TTC549 (cell line): ENCODE results near the gene RMC1.
"Not testable (repeated sequence)": the region's sequence is repeated elsewhere in the genome, so short reads cannot be mapped to it uniquely, and the experiment has no call there.

ENCODE experiments used
- FAIRE-seq: peaks from 2 replicates; lab custom pipeline; 2012; peaks lifted over from hg19 to GRCh38; lab: Jason Lieb, UNC

Gene RMC1

GRCh38 chr18:23503038-23503962 is at the start of gene RMC1:
Gene RMC1, plus strand, starts transcription at chr18:23503511. Its CDS starts 108 bp downstream, at chr18:23503619.
- no peak for FAIRE-seq

GRCh38 chr18:23453680-23454058 is 49.6 kb upstream of the RMC1 start:
- FAIRE-seq, result no peak

GRCh38 chr18:23456835-23457234 is 46.5 kb upstream of the RMC1 start:
- FAIRE-seq, result no peak

DNA sequence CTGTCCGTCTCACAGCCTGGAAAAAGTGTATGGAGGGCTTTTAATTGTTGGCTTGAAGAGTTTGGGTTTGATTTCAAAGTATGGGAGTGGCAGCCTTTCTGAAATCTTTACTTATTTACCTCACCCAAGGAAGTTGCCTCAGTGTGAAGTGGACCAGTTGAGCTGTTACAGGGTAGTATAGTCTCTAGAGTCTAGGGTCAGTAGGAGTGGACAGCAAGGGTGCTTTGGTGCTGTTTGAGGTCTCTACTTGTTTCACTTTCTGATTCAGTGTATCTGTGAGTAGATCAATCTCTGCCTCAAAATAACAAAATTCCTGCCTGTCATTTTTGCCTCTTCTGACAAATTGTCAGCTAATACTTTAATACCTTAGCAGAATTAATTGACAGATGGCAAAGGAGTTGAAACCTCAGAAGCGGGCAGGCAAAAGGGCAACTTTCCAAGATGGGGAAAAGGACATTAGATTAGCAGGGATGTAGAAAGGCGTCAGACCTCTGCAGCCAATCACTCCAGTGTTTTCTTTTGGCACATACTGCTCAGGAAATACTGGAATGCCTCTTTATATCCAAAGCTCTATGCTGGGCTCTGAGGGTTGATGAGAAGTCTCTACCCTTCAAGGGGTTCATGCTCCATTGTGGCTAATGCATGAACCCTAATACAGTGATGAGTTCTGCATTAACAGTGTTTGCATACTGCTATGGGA is 44.3 kb upstream of the RMC1 start:
- FAIRE-seq, result no peak

GRCh38 chr18:23459530-23459921 is 43.8 kb upstream of the RMC1 start:
- FAIRE-seq, result no peak

DNA sequence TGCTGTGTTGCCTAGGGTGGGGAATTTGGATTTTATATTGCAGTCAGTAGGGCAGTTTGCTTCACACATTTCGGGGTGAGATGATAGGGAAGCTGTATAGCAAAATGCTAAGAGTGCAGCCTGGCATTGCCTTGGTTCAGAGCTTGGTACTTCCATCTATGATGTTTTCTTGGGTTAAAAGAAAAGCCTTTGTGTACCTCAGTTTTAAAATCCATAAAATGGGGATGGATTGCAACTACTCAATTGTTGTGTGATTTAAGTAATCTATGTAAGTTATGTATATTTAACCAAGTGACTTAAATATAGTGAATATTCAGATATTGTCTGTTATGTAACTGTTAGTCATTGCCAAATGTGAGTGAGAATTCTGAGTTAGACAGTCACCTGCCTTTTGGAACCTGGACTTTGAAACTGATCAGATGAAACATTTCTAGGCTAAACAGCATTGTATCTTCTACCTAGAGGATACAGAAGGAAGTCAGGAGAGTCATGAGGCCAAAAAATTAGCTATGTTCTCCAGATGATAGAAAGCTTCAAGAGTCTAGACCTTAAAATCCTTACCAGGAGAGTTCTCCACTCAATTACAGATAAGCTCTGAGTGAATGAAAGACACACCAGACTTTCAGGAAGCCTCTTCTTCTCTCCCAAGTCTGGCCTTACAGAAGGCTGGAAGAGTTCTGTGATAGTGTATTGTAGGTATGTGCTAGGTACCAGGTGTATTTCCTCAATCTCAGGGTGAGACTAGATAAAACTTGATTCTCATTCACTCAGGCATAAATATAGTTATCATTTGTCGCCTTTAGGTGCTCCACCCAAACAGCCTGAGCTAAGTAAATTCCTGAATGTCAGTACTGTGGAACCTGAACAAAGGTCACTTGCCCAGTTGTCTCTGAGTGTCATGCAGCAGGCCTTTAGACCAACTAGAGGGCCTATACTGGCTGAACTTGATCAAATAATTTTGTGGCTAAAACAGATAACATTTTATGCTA is 42.7 kb upstream of the RMC1 start:
- no peak for FAIRE-seq

DNA sequence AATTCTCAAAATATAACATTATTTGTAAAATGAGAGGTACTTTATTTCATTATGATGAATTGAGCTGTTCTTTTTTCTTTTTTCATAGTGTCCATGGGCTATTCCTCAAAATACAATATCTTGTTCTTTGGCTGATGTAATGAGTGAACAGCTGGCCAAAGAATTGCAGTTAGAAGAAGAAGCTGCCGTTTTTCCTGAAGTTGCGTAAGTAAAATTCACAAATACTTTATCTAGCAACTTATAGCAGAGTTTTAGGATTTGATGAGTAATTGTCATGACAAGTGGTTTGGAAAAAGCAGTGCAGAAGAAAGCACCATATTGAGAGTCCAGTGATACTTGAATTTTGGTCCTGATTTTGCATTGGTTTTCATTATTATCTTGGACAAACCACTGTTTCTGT is 40.4 kb upstream of the RMC1 start:
- FAIRE-seq, result no peak

GRCh38 chr18:23468753-23469459 is 34.4 kb upstream of the RMC1 start:
- FAIRE-seq, result no peak

DNA sequence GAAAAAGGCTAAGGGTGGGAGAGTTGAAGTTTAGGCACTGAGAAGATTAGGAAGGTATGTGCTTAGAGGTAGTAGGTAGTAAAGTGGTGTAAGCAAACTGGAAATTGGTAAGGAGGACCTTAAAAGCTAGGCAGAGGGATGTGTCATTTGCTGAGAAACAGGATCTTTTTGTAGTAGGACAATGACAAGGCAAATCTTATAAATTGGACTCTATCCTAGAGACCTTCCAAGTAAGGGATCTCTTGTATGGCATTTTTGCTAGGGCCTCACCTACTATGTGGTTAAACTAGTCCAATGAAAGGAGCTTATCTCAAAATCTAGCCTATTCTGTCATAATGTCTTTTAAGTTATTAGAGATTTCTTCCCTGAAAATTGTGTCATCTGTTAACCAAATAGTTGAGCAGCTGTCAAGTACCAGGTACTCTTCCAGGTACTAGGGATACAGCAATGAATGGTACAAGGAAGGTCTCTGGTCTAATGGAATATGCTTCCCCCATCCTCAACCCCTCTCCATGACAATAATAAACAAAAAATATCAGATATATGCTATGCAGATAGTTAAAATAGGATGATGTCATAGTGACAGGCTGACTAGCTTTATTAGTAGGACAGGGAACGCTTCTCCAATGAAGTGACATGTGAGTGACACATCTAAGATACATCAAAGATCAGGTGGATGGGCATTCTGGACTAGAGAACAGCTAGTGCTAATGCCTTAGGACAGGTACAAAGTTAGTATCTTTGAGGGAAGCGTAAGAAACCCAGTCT is 32.5 kb upstream of the RMC1 start:
- no peak for FAIRE-seq

- FAIRE-seq, result no peak
Measured at GRCh38 chr18:23471486-23471885, 31.8 kb upstream of the RMC1 start.

GRCh38 chr18:23479829-23480505 is 23.3 kb upstream of the RMC1 start:
- no peak for FAIRE-seq

DNA sequence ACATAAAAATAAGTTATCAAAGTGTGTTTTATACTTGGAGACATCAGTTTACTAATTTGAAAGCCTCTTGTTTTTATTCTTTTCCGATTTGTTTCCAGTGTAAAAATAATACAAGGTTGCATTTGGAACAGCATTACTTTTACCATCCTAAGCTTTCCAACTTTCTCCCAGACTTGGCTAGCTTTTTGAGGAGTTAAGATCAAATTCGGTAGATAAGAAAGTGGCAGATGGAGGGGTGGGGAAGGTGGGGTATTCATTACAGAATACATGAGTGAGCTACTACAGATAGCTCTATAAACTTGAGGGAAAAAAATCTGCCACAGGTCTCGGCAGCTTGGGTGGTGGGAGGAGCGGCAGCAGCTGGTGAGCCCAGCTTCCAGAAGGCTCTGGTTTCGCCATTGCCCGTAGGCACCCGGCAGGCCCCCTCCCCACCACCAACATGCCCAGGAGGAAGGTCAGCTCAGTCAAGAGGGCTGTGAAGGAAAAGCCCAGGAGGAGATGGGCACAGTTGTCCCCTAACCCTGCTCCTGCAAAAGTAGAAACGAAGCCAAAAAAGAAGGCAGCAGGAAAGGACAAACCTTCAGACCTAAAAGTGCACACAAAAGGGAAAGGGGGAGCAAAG is 18.6 kb upstream of the RMC1 start:
- no peak for FAIRE-seq

- no peak for FAIRE-seq
Measured at GRCh38 chr18:23485386-23485785, 17.9 kb upstream of the RMC1 start.

GRCh38 chr18:23487738-23488570 is 15.4 kb upstream of the RMC1 start:
- FAIRE-seq, result no peak

GRCh38 chr18:23489586-23489985 is 13.7 kb upstream of the RMC1 start:
- not testable (repeated sequence) for FAIRE-seq

DNA sequence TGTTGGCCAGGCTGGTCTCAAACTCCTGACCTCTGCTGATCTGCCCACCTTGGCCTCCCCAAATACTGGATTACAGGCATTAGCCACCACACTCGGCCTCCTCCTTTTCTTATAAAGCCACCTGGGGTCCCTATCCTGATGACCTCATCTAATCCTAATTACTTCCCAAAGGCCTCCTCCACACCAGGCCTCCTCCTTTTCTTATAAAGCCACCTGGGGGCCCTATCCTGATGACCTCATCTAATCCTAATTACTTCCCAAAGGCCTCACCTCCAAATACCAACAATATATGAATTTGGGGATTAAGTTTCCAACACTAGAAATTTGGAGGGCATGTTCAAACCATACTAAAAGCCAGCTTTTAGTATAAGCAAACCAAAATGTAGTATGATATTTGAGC is 9.7 kb upstream of the RMC1 start:
- FAIRE-seq, result no peak

- FAIRE-seq, result no peak
Measured at GRCh38 chr18:23494992-23495391, 8.3 kb upstream of the RMC1 start.

- no peak for FAIRE-seq
Measured at GRCh38 chr18:23495723-23496440, 7.4 kb upstream of the RMC1 start.
